NCI-H1105 (cell line): ENCODE results near the gene EXOC3.
"Not testable (repeated sequence)": the region's sequence is repeated elsewhere in the genome, so short reads cannot be mapped to it uniquely, and the experiment has no call there.

Experiments used
- DNase-seq: peaks from one replicate; lab custom pipeline; 2025; lab: John Stamatoyannopoulos, UW

Gene EXOC3

DNA sequence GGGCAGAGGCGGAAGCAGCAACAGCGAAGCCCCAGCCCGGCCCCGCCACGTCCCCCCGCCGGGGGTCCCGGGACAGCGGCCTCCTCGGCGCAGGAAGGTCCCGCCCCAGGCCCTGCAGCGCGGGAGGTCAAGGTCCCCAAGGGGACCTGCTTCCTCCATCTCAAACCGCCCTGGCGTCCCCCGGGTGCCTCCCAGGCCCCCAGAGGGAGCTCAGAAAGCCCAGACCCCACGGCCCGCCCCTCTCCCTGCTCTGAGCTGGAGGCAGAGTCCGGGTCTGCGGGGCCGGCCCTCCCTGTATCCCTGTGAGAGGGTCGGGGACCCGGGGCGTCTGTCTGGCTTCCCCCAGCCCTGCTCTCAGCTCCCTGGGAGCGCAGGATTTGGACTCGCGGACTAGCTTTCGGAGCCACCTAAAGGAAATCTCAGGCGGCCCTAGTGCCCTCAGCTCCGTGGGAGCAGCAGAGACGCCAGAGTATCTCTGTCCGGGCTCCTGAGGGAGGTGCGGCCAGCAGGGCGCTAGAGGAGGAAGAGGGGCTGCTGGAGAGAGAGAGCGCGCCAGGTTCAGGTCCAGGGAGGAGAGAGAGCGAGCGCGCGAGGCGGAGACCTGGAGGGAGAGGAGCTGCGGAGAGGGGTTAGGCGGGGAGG lies 30.7 kb downstream of the EXOC3 start:
- peak; percentile 33 for DNase-seq

GRCh38 chr5:474232-474839 lies 31.4 kb downstream of the EXOC3 start:
- not testable (repeated sequence) for DNase-seq

DNA sequence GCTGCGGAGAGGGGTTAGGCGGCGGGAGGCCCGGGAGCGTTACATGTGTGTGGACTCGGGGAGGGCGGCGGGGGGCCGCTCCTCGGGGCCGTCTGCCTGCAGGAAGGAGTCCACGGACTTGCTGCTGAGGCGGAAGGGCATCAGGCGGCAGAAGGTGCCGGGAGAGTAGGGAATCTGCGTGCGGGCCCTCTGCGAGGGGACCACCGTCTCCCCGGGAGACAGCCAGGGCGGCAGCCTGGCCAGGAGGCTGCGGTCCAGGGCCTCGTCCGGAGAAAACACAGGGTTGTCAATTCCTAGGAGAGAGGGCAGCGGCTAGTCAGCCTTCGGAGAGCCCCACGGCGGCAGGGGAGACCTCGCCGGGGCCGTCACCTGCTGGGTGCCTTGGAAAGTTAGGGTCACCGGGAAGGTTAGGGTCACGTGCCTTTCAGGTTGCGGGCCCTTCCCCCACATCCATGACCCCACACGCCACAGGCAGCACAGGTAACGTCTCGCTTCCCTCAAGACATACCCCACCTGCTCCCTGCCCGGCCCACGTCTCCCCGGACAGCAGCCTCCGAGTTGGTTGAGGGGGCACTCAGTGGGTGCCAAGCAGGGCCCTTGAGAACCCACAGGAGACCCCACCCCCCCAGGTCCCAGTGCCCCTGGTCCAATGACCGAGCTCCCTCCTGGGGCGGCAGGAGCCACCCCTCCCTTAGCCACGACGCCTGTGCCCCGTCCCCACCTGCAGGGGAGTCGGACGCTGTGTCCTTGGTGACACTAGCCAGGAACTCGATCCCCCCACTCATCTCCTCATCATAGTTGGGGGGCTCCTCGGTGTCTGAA lies 32.1 kb downstream of the EXOC3 start:
- DNase-seq: no peak

- DNase-seq: no peak
Measured at GRCh38 chr5:475704-476101, 32.7 kb downstream of the EXOC3 start.

DNA sequence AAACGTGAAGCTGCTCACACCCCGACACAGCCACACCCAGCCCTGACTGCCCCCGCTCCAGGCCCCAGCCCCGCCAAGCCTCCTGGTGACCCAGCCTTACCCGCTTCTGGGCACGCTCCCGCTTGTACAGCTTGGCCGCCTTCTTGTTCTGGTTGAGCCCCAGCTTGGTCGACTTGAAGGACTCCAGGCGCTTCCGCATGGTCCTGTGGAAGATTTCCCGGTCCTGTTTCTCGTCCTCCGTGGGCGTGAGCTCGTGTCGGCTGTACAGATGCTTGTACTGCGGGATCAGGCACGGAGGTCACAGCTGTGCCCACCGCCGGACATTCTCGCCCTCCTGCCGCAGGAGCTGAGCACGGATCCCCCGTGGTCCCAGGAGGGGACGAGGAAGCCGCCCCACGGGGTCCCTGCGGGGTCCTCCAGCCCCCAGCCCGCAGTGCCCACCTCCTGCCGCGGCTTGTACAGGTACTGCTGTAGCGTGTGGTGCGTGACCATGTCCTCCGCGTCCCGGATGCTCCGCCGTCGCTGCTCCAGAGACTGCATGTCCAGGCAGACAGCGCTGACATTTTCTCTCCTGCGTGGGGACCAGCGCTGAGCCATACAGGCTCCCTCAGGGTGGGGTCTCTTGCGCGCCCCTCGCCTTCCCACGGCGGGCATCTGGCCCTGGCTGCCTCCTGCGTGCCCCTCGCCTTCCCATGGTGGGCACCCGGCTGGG lies 33.3 kb downstream of the EXOC3 start:
- no peak for DNase-seq

GRCh38 chr5:476814-477175 lies 33.8 kb downstream of the EXOC3 start:
- no peak for DNase-seq

- DNase-seq: no peak
Measured at GRCh38 chr5:477247-477646, 34.3 kb downstream of the EXOC3 start.

DNA sequence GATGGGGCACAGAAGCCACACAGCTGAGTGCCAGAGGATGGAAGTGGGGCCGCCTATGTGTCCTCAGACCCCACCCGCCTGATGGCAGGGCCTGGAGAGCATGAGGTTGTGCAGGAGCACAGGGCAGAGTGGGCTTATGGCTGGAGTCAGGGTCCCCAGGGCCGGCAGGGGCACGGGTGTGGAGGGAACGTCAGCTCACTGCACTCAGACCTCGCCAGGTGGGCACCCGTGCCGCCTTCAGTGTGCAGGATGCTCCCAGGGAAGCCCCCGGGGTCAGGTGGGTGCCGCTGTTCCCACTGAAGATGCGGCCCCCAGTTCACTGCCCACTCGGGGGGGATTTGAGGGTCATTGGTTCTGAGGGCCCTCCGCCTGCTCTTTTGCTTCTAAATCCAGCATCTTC lies 34.9 kb downstream of the EXOC3 start:
- no peak for DNase-seq

DNA sequence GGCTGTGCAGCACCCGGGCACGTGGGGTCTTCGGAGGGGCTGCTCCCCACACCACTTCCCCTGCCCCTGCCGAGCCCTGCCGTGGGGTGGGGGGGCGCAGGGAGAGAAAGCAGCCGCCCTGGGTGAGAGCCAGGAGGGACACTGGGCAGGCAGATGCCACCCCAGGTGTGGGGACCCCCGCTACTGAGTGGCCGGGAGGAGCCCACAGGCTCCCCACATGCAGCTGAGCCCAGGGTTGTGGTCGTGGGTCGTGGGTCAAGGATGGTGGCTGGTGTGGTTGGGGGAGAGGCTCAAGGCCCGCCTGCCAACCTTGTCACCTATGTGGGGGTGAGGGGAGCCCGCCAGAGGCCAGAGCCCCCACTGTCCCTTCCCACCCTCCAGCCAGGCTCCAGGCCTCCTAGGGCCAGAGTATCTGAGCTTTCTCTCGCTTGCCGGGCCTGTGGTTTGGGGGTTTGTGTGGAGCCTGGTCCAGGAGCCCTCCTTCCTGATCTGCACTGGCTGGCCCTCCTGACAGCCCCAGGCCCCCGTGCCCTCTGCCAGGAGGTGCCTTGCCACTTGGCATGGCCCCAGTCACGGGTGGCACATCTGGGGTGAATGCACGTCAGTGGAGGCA lies 35.5 kb downstream of the EXOC3 start:
- no peak for DNase-seq

GRCh38 chr5:478982-479535 lies 36.1 kb downstream of the EXOC3 start:
- no peak for DNase-seq

DNA sequence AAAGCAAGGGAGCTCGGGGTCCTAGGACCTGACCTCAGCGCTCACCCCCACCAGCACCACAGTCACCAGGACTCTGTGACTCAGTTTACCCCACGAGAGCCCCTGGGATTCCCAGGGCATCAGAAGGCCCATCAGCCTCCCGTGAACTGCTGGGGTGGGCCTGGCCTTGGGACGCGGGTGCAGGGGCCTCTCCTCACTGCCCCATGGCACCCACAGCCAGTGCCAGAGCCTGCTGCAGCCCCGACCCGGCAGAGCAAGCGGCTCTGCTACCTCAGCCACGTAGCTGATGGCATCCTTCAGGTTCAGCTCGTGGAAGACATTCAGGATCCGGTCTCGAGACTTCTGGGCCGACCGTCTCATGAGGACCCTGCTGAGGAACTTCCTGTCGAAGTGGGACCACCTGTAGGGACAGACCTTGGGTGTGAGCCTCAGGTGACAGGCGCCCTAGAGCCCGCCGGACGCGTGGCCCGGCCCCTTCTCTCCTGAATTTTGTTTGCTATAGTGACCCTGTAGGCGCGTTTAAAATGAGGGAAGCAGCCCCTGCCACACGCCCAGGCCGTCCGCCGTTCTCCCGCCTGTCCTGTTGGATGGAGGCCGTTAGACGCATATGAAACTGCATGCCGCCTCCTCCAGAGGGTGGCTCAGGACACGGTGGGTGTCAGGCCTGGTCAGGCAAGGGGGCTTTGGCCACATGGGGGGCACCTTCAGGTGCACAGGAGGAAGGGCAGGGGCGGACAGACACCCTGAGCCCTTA lies 36.8 kb downstream of the EXOC3 start:
- DNase-seq: no peak

DNA sequence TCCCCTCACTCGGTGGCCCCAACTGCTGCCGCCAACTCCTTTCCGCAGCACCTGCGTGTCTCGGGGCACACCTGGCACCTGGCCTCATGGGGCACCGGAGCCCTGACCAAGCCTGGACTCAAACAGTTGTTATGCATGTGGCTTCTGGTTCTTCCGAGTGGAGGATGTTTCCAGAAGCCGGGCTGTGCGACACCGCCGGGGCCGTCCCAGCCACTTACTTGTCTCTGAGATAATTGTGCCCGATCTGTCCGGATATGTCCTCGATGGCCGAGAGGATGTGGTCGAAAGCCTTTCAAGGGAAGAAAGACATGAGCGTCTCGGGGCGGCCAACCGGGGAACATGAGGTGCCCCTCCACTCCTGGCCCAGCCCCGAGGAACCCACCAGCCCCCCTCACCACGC lies 38.4 kb downstream of the EXOC3 start:
- no peak for DNase-seq

DNA sequence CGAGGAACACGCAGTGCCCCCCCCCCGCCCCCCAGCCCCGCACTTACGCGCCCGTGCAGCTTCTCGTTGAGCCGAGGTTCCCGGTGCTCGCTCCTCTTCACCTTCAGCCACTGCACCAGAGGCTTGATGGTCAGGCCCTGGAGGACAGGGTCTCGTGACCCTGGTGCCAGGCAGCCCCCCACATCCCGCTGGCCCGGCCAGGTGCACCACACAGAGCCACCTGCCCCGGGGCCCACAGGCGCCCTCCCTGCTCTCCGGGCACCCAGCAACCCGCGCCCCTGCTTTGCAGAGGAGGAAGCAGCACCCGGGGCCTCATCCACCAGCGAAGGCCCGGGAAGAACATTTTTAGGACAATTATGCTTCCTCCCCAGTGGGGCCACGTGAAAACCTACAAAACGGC lies 39.0 kb downstream of the EXOC3 start:
- no peak for DNase-seq

GRCh38 chr5:482506-482905 lies 39.5 kb downstream of the EXOC3 start:
- DNase-seq: no peak

- DNase-seq: no peak
Measured at GRCh38 chr5:483011-483410, 40.0 kb downstream of the EXOC3 start.

DNA sequence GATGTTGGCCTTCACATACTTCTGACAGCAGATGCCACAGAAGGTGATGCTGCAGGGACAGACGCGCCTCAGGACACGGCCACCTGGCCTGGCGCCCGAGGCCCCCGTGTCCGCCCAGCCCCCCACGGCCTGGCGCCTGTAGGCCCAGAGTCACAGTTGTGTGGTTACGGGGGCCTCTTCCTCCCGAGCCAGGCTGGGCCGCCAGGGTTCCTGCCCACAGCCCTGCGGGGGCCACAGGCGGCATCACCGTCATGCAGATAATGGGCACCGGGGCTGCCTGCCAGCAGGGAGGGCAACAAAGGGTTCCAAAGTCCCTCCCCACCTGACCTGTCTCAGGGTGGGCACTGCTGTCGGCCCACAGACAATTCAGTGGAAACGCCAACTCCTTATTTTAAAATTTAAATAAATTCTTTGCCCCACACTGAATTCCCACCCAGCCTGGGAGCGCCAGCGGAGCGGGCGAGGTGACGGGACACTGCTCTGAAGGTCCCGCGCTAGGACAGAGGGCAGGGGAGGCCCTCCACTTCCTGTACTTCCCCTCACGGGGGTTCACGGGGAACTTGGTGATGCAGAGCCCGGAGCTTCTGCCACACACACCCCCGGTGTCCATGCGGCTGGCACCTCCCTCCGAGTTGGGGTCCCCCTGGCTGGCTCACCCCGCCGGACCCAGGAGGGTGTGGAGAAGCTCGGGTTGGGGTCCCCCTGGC lies 40.6 kb downstream of the EXOC3 start:
- DNase-seq: no peak

DNA sequence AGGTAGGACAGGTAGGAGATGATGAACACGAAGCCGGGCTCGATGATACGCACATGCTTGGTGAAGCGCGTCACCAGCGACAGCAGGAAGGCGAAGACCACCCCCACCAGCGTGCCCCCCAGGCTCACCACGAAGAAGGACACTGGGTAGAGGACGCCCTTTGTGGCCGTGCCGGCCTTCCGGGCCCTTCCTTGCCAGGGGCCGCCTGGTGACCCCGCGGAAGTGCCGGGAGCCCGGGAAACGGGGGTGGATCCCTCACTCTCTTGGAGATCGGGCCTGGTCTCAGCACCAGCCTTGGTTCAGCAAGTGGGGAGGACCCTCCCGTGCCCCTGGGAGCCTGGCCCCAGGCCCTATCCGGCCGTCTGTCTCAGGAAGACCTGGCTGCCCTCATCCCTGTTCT lies 41.6 kb downstream of the EXOC3 start:
- no peak for DNase-seq

GRCh38 chr5:485113-485945 lies 42.4 kb downstream of the EXOC3 start:
- no peak for DNase-seq

- DNase-seq: no peak
Measured at GRCh38 chr5:485946-486491, 43.0 kb downstream of the EXOC3 start.
